NCI-H2029 treated with DMSO at 0.1 percent for 48 hours (cell line): ENCODE measurements around the gene PGAP6.
"Not testable (repeated sequence)": the region's sequence is repeated elsewhere in the genome, so short reads cannot be mapped to it uniquely, and the experiment has no call there.

Experiments
- DNase-seq: peaks from one replicate; lab custom pipeline; 2025; lab: John Stamatoyannopoulos, UW

Gene PGAP6

DNA sequence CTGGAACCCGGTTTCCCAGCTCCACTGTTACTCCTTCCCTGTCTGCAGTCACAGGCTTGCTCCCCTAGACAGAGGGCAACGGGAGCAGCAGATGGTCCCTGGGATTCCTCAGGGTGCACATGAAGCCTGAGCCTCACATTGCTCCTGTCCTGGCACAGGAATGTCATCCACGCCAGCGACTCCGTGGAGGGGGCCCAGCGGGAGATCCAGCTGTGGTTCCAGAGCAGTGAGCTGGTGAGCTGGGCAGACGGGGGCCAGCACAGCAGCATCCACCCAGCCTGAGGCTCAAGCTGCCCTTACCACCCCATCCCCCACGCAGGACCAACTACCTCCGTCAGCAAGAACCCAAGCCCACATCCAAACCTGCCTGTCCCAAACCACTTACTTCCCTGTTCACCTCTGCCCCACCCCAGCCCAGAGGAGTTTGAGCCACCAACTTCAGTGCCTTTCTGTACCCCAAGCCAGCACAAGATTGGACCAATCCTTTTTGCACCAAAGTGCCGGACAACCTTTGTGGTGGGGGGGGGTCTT, 18.3 kb upstream of the PGAP6 start:
- no peak for DNase-seq

DNA sequence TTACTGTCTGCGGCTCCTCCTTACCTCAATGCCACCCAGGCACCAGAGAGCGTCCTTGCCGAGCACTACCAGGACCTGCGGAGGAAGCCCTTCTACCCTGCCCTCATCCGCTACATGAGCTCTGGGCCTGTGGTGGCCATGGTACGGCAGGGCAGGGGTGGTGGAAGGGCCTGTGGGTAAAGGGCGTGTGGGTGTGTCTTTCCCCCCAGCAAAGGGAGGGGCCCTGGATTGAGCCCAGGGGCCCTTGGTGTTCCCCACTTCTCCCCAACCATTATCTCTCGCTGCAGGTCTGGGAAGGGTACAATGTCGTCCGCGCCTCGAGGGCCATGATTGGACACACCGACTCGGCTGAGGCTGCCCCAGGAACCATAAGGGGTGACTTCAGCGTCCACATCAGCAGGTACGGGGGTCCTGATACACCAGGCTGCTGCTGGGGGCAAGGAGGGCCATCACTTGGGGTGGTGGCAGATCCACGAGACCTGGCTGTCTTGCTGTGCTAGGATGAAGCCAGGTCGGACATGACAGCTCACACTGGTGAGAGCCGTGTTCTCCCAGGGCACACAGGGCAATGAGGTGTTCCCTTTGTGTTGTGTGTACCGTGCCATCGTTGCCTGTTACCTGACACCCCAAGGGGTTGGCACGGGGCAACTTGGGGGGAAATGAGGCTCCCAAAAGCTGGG, 17.7 kb upstream of the PGAP6 start:
- DNase-seq: no peak

DNA sequence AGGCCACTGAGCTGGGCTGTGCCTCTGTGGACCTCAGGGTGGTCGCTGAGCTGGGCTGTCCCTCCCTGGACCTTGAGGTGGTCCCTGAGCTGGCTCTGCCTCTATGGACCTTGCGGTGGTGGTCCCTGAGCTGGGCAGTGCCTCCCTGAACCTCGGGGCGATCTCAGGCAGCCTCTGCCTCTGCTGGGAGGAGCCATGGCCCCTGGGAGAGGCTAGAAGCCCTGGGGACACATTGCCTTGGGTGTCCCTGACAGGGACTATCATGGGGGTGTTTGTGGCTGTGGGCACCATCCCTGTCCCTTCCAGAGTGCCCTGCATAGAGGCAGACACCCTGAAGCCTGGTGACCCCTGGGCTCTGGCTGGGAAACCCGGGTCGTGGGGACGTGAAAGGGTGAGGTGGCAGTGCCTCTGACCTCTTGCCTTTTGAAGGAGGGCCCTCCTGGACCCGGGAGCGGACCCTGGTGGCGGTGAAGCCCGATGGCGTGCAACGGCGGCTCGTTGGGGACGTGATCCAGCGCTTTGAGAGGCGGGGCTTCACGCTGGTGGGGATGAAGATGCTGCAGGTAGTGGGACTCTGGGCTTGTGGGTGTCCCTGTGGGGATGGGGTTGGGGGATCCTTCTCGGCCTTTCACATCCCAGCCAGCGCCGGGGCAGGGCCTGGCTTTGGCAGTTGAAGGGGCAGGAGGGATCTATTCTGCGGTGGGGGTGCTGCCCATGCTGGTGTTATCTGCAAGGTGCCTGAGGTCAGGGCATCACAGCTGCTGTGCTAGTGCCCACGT, 17.0 kb upstream of the PGAP6 start:
- DNase-seq: no peak

DNA sequence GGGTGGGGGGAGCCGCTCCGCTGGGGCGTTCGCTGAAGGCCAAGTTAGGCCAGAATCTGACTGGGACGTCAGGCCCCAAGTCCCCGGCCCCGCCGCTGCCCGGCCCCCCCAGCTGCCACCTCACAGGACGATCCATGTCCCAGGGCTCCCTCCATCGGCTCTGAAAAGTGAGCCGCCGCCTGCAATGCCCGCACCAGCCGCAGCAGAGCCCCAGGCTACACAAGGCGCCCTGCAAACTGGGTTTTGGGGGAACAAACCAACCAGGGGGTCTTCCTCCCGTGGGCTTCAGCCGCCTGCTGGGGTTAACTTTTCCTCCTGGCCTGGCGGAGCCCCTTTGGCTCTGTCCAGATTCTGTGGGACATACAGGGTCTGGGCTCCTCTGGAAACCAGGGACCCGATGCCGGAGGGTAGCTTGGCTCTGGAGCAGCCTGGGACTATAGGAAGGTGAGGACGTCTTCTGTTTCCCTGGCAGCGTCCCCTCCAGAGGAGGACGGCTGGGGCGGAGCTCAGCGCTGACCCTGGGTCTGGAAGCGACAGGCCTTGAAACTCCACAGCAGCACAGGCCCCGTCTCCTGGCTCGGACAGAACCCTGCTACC, 16.1 kb upstream of the PGAP6 start:
- no peak for DNase-seq

DNA sequence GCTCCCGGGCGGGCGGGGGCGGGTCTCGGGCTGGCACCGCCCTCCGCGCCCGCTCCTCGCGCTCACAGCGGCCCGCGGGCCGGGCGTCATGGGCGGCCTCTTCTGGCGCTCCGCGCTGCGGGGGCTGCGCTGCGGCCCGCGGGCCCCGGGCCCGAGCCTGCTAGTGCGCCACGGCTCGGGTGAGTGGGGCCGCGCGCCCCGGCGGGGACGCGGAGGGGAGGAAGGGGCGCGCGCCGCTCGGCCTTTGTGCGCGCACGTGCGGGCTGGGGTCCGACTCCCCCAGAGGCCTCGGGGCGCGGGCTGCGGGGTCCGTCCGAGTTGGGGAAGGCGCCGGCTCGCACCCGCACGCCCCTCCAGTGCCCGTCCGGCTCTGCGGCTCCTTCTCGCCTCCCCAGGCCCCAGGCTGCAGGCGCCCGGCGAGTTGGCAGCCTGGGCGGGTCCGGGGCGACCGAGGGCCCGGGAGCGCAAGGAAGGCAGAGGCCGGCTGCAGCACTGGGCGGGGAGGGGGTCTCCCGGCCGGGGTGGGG, 15.4 kb upstream of the PGAP6 start, which contains the start of gene NME4:
Gene NME4, plus strand, starts transcription at position 65 of the 527 bp plus-strand sequence. Its CDS starts 24 bp downstream, at position 89.
- DNase-seq: no peak

DNA sequence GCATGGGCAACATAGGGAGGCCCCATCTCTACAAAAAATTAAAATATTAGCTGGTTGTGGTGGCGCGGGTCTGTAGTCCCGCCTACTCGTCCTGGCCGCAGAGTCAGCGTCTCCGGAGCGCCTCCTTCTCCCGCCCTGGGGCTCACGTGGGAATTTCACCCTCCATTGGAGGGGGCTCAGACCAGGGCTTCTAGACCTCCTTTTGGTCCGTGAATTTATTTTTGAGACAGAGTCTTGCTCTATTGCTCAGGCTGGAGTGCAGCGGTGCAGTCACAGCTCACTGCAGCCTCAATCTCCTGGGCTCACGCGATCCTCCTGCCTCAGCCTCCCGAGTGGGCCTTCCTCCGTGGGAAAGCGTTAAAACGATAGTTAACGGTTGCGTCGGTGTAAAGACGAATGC, 14.8 kb upstream of the PGAP6 start:
- DNase-seq: no peak

DNA sequence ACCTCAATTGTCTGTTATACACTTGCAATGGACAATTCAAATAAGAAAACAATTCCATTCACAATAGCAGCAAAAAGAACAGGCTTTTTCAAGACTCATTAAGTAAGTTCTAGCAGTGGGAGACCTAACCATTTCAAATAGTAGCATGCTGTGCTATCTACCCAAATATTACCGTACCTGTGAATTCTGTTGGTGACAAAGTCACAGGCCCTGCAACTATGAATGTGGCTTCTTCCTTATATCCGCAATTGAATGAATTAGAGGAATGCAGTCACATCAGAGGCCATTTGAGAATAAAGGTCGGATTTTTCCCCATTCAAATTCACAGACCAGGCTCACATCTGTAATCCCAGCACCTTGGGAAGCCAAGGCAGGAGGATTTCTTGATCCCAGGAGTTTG, 14.4 kb upstream of the PGAP6 start:
- peak; percentile 23 for DNase-seq

DNA sequence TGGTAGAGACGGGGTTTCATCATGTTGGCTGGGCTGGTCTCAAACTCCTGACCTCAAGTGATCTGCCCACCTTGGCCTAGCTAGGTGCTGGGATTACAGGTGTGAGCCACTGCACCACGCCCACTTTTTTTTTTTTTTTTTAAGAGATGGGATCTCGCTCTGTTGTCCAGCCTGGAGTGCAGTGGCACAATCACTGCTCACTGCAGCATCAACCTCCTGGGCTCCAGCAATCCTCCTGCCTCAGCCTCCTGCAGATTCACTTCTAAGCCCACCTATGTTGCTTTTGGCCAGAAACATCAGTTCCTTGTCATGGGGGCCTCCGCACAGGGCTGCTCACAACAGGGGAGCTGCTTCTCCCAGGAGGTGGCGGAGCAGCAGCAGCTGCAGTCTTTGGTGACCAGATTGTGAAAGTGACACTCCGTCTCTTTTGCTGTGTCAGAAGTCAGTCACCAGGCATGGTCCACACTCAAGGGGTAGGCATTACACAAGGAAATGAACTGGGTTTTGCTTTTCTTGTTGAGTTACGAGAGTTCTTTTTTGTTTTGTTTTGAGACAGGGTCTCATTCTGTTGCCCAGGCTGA, 10.8 kb upstream of the PGAP6 start:
- DNase-seq: no peak

DNA sequence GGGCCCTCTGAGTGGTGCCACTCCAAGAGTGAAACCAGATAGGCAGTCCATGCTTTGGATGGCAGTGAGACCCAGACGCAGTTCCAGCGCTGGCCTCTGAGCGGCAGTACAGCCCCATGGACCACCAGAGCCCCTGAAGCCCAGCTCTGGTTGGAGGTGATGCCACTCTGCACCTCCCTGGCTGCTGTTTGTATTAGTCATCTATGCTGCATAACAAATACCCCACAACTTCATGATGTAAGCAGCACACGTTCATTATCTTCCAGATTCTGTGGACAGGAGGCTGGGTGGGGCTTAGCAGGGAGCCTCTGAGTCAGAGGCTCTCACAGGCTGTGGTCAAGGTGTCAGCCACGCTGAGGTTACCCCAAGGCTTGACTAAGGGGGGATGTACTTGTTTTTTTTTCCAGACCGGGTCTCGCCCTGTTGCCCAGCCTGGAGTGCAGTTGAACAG, 10.1 kb upstream of the PGAP6 start:
- DNase-seq: no peak

DNA sequence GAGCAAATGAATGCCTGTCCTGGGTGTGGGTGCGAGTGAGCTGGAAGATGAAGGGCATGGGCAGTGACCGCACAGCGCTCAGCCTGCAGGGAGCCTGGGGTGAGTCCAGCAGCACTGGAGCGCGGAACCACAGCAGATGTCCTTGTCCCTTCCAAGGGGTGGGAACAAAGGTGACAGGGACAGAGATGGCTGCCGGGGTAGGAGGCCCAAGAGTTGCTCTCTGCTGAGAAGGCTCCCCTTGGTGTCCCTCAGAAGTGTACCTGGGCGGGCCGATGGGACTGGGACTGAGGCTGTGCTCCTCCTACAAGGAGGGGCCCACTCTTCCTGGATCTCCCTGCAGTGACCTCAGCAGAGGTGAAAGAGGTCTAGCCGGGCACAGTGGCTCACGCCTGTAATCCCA, 7.6 kb upstream of the PGAP6 start:
- no peak for DNase-seq

DNA sequence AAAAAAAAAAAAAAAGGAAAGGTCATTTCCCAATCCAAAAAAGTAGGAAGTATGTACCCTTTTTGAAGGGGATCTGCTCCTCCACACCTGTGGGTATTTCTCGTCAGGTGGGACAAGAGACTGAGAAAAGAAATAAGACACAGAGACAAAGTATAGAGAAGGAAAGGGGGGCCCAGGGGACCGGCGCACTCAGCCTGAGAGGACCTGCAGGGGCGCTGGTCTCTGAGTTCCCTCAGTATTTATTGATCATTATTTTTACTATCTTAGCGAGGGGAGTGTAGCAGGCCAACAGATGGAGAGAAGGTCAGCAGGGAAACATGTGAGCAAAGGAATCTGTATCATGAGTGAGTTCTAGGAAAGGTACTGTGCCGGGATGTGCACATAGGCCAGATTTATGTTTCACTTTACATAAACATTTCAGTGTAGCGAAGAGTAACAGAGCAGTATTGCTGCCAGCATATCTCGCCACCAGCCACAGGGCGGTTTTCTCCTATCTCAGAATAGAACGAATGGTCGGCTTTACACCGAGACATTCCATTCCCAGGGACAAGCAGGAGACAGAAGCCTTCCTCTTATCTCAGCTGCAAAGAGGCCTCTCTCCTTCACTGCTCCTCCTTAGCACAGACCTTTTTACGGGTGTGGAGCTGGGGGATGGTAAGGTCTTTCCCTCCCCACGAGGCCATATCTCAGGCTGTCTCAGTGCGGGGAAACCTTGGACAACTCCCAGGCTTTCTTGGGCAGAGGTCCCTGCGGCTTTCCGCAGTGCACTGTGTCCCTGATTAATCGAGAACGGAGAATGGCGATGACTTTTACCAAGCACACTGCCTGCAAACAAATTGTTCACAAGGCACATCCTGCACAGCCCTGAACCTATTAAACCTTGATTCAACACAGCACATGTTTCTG, 6.2 kb upstream of the PGAP6 start:
- DNase-seq: not testable (repeated sequence)

DNA sequence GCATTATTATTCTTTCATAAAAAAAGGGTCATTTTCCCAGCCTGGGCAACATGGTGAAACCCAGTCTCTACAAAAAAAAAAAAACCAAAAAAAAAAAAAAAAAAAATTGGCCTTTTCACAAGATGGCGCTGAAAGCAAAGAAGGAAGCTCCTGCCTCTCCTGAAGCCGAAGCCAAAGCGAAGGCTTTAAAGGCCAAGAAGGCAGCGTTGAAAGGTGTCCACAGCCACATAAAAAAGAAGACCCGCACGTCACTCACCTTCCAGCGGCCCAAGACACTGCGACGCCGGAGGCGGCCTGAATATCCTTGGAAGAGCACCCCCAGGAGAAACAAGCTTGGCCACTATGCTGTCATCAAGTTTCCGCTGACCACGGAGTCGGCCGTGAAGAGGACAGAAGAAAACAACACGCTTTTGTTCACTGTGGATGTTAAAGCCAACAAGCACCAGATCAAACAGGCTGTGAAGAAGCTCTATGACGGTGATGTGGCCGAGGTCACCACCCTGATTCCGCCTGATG, 4.9 kb upstream of the PGAP6 start:
- DNase-seq: no peak

DNA sequence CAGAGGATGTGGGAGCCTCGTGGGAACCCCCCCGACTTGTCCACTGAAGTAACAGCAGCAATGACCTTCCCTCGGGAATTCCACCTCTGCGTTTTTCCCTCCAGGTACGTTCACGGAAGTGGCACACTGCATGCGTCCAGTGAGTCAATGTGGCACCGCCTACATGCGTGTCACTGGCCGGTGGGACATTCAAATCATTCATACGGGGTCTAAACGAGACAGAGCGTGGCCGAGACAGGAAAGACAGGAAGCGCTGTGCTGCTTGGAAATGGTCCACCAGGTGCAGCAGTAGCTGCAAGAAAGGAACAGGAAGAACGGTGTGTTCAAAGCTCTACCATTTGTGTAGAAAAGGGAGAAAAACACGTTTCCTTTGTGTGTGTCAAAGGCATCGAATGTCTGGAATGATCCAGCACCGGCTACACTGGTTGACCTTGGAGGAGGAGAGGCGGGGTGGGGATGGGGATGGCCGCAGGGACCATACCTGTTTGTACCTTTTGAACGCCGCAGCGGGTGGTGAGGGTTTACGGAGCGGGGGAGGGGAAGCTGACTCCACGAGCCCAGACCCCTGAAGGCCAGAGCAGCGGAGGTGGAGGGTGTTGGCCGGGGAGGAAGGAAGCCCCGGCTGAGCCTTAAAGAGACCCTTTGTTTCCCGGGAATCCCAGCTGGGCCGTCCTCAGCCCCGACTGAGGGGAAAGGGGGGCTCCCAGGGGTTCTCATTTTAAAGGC, 1.7 kb upstream of the PGAP6 start:
- DNase-seq: peak; percentile 77

DNA sequence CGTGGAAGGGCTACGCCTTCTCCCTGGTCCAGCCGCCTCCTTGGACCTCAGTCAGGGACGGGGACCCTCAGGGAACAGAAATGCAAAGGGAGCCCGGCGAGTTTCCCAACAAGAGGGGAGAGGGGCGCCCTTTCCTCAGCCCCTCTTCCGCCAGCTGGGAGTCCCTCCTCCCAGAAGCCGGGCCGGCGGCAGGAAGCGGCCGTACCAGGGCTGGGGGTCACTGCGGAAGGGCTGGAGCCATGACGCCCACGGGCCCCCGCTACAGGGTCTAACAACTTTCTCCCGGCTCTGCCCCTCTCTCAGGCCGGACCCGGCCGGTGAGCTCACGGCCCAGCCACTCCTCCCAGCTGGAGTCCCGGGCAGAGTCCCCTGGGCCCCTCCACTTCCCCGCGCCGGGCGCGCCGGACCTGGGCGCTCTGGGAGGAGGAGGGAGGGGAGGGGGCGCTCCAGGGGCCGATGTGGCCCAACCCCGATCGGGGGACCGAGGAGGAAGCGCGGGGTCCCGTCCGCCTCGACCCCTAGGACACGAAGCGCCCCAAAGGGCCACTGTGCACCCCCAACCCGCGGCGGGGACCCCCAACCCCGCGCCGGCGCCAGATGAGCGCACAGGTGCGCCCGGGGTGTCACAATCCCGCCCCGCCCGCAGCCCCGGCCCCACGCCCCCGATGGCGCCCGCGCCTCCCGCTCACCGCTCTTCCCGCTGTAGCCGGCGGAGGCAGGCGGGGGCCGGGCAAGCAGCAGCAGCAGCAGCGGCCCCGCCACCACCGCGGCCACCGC, 578 bp downstream of the PGAP6 start:
- DNase-seq: no peak

DNA sequence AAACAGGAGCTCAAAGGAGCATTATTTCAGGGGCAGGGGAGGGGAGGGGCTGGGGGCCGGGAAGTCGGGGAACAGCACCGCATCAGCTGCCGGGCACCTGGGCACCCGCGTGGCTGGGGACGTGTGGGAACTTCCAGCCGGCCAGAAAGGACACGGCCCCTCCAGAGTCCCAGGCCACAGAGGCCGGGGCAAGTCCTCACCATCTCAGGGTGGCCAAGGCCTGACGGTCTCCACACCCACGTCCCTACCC, 1.1 kb downstream of the PGAP6 start:
- no peak for DNase-seq

DNA sequence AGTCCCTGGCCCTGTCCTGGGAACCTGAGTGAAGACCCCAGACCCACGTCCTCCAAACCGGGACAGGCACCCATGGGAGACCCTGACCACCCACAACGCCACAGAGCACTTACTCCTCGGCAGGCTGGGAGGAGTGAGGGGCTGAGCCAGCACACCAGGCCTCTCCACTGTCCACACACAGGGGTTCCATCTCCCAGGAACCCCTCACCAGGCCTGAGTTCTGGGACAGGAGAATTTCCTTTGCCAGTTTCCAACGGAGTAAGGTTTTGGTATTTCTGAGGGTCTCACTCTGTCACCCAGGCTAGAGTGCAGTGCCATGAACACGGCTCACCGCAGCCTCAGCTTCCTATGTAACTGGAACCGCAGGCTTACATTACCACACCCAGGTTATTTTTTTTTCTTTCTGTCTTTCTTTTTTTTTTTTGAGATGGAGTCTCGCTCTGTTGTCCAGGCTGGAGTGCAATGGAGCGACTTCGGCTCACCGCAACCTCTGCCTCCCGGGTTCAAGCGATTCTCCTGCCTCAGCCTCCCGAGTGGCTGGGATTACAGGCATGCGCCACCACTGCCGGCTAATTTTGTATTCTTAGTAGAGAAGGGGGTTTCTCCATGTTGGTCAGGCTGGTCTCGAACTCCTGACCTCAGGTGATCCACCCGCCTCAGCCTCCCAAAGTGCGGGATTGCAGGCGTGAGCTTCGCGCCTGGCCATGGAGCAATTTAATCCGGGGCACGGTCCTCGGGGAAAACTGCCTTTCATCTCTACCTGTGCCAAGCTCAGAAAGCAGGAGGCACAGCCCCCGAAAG, 1.6 kb downstream of the PGAP6 start:
- DNase-seq: no peak

DNA sequence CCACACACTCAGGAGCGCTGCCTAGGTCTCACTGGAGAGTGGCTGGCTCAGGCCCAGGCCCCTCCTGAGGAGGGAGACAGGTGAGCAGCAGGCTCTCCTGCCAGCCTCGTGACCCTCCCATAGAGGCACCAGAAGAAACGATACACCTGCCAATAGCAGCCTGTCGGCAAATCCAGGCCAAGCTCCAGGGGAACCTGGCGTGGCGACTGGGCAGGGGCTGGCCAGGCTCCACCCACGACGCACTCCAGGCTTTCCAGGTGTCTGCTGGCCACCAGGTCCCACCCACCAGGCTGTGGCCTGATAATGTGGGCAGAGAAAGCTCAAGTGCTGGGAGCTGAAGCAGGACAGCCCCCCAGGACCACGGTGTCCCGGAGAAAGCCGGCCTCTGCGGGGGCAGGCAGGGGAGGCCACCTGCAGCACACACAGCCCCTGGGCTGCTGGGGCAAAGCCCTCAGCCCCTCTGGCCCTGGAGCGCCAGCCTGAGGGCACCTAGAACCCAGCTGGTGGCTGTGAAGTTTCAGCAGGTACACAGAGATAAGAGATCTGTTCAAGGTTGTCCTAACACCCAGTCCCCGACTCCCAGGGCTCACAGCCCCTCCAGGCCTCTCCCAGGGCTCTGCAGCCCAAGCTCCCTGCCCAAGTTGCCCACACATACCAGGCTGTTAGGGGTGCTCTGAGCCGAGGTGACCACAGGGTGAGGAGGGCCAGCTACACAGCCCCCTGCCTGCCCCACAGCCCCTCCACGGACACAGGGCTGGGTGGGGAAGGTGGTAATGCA, 2.4 kb downstream of the PGAP6 start:
- DNase-seq: peak; percentile 94

DNA sequence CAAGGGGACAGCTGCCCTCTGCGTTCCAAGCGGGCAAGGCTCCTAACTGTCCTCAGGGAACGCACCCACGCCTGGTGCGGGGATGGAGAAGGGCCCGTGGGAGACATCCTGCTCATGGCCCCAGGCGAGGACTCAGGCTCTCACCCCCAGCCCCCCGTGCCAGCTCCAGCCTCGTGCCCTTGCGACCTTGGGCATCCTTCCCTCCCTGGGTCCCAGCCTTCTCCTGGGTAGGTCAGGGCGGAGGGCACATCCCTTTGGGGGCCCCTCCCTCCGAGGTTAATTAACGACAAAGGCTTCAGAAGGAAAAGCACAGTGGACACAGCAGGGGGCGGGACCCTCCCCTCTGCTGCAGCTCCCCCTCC, 3.0 kb downstream of the PGAP6 start:
- no peak for DNase-seq
